ENCODE results near the gene RERE.
A peak's percentile ranks its signal among the peaks of the same experiment; 100 is the strongest.
"Not testable (repeated sequence)": the region's sequence is repeated elsewhere in the genome, so short reads cannot be mapped to it uniquely, and the experiment has no call there.

RERE gene

GRCh38 chr1:8712413-8713231 is 104.8 kb downstream of the RERE start:
- DNase-seq, result peak; percentile 54 to 71 (median 69)

- no peak for DNase-seq
Observed at GRCh38 chr1:8711873-8712412, 105.5 kb downstream of the RERE start.

GRCh38 chr1:8711151-8711550 is 106.3 kb downstream of the RERE start:
- DNase-seq, result no peak

GRCh38 chr1:8708259-8708658 is 109.2 kb downstream of the RERE start:
- DNase-seq, result no peak

- DNase-seq, result no peak
Observed at GRCh38 chr1:8706995-8707396, 110.4 kb downstream of the RERE start.

- DNase-seq, result no peak
Observed at GRCh38 chr1:8706291-8706690, 111.1 kb downstream of the RERE start.

GRCh38 chr1:8704866-8705506 is 112.5 kb downstream of the RERE start:
- DNase-seq, result no peak

- DNase-seq, result peak; percentile 91 to 96 (median 94)
Observed at GRCh38 chr1:8702850-8703810, 114.3 kb downstream of the RERE start.

GRCh38 chr1:8702472-8702849 is 115.0 kb downstream of the RERE start:
- DNase-seq, result peak in 2 of 3 donors; percentile 19 to 23

GRCh38 chr1:8701794-8702471 is 115.5 kb downstream of the RERE start:
- peak; percentile 25 to 32 (median 26) for DNase-seq

- no peak for DNase-seq
Observed at GRCh38 chr1:8699679-8700078, 117.8 kb downstream of the RERE start.

- no peak for DNase-seq
Observed at GRCh38 chr1:8698937-8699447, 118.4 kb downstream of the RERE start.

GRCh38 chr1:8698012-8698630 is 119.3 kb downstream of the RERE start:
- no peak for DNase-seq

- DNase-seq, result not testable (repeated sequence)
Observed at GRCh38 chr1:8695442-8695841, 122.0 kb downstream of the RERE start.

GRCh38 chr1:8693107-8693506 is 124.3 kb downstream of the RERE start:
- DNase-seq, result no peak

GRCh38 chr1:8691662-8692061 is 125.8 kb downstream of the RERE start:
- DNase-seq, result no peak

- no peak for DNase-seq
Observed at GRCh38 chr1:8690253-8690525, 127.3 kb downstream of the RERE start.

- no peak for DNase-seq
Observed at GRCh38 chr1:8689431-8690252, 127.8 kb downstream of the RERE start.

GRCh38 chr1:8687538-8687937 is 129.9 kb downstream of the RERE start:
- peak in 2 of 3 donors; percentile 44 to 51 for DNase-seq

- peak; percentile 20 to 41 (median 38) for DNase-seq
Observed at GRCh38 chr1:8687039-8687438, 130.4 kb downstream of the RERE start.

- DNase-seq, result no peak
Observed at GRCh38 chr1:8685463-8685862, 132.0 kb downstream of the RERE start.

All from suppressor macrophage treated with lipopolysaccharide for 1 hour (primary cell).